Mammary epithelial cell (primary cell): ENCODE results near the gene GLTPD2.

Experiments
- CTCF ChIP-seq, 2 donors: IDR thresholded peaks in 1 of 2; conservative IDR thresholded peaks in 1 of 2; 2 replicates each; pipeline ENCODE4 v1.5.1; 2011 to 2012; ENCODE audit warnings: inconsistent platforms in 2 of 2, low read length in 2 of 2, mild to moderate bottlenecking in 2 of 2, control low read depth in 1 of 2, low read depth in 1 of 2; ENCODE audit not compliant: insufficient read depth in 1 of 2; ENCODE audit errors: extremely low read depth in 1 of 2
- EZH2 ChIP-seq: IDR thresholded peaks from 2 replicates; pipeline ENCODE4 v1.6.1; 2012; ENCODE audit warnings: low read length, inconsistent platforms, borderline replicate concordance

GRCh38 chr17:4802228-4802627 lies 13.5 kb downstream of the GLTPD2 start, which contains the start of gene C17orf114:
- TF ChIP-seq CTCF (conservative IDR thresholded peaks at IDR 0.05 in 1 of 2, IDR thresholded peaks at IDR 0.05 in 1 of 2; ENCODE audit: extremely low read depth in 1 of 2, insufficient read depth in 1 of 2, low read depth in 1 of 2, low read length in 2 of 2): no peak
- TF ChIP-seq EZH2: no peak
